Inflammatory macrophage treated with lipopolysaccharide for 4 hours (primary cell): ENCODE results near the gene ICAM2.
A peak's percentile ranks its signal among the peaks of the same experiment; 100 is the strongest.
"Not testable (repeated sequence)": the region's sequence is repeated elsewhere in the genome, so short reads cannot be mapped to it uniquely, and the experiment has no call there.

Source experiments
- DNase-seq: peaks from one replicate; pipeline ENCODE4 v3.0.0-alpha.2; 2020

Gene ICAM2

GRCh38 chr17:64042700-64043485, 22.5 kb upstream of the ICAM2 start:
- no peak for DNase-seq

- no peak for DNase-seq
Observed at GRCh38 chr17:64041912-64042311, 21.5 kb upstream of the ICAM2 start.

GRCh38 chr17:64040206-64040605, 19.8 kb upstream of the ICAM2 start:
- DNase-seq = no peak

- DNase-seq = no peak
Observed at GRCh38 chr17:64039106-64039400, 18.6 kb upstream of the ICAM2 start.

- no peak for DNase-seq
Observed at GRCh38 chr17:64038331-64039105, 18.1 kb upstream of the ICAM2 start.

- no peak for DNase-seq
Observed at GRCh38 chr17:64037802-64038201, 17.4 kb upstream of the ICAM2 start.

- no peak for DNase-seq
Observed at GRCh38 chr17:64037180-64037579, 16.7 kb upstream of the ICAM2 start.

GRCh38 chr17:64036198-64036922, 15.9 kb upstream of the ICAM2 start:
- DNase-seq = no peak

- no peak for DNase-seq
Observed at GRCh38 chr17:64032081-64032480, 11.6 kb upstream of the ICAM2 start.

- peak; percentile 63 for DNase-seq
Observed at GRCh38 chr17:64028874-64029464, 8.5 kb upstream of the ICAM2 start.

GRCh38 chr17:64025732-64026294, 5.4 kb upstream of the ICAM2 start:
- DNase-seq = peak; percentile 75

- no peak for DNase-seq
Observed at GRCh38 chr17:64024781-64025731, 4.6 kb upstream of the ICAM2 start.

- no peak for DNase-seq
Observed at GRCh38 chr17:64024215-64024654, 3.8 kb upstream of the ICAM2 start.

GRCh38 chr17:64022611-64023063, 2.2 kb upstream of the ICAM2 start:
- DNase-seq = no peak

GRCh38 chr17:64019551-64019961, 877 bp downstream of the ICAM2 start:
- not testable (repeated sequence) for DNase-seq

GRCh38 chr17:64017381-64017980, 3.0 kb downstream of the ICAM2 start:
- peak; percentile 39 for DNase-seq

GRCh38 chr17:64016974-64017373, 3.5 kb downstream of the ICAM2 start:
- no peak for DNase-seq

- DNase-seq = no peak
Observed at GRCh38 chr17:64016231-64016784, 4.1 kb downstream of the ICAM2 start.

GRCh38 chr17:64015447-64015846, 5.0 kb downstream of the ICAM2 start:
- no peak for DNase-seq

GRCh38 chr17:64009571-64010402, 10.6 kb downstream of the ICAM2 start:
- peak; percentile 86 for DNase-seq
